Heart right ventricle (tissue), 16 donors: ENCODE data around the gene HACD1. TPM values are rescaled to one million over a fixed set of nuclear protein-coding genes. Genes with fewer than 3 reads are reported as not detected.

Experiments
- ATAC-seq, 8 donors: fragments of 200-7000 bp; cut with Tn5 transposase; one replicate each; pipeline ENCODE4 v1.9.1; 2020; ENCODE audit warnings: mild to moderate bottlenecking in 8 of 8, moderate library complexity in 8 of 8, moderate number of reproducible peaks in 1 of 8
- DNase-seq, 2 donors: peaks; one replicate each; pipeline ENCODE4 v3.0.0-alpha.2; 2020
- H3K27ac ChIP-seq, 10 donors: fragments of 200-600 bp; sonication (generic) in 2 of 10; one replicate each; pipeline versions ENCODE4 v1.5.0 to v1.8.0; 2020 to 2022; ENCODE audit warnings: mild to moderate bottlenecking in 3 of 10
- H3K27me3 ChIP-seq, 7 donors: fragments of 200-600 bp; one replicate each; pipeline ENCODE4 v1.8.0; 2021 to 2022; ENCODE audit warnings: mild to moderate bottlenecking in 2 of 7
- H3K36me3 ChIP-seq, 9 donors: fragments of 200-600 bp; sonication (generic) in 1 of 9; one replicate each; pipeline versions ENCODE4 v1.5.0 to v1.8.0; 2020 to 2022; ENCODE audit warnings: mild to moderate bottlenecking in 2 of 9
- H3K4me1 ChIP-seq, 9 donors: fragments of 200-600 bp; sonication (generic) in 1 of 9; one replicate each; pipeline versions ENCODE4 v1.5.0 to v1.8.0; 2020 to 2022; ENCODE audit warnings: mild to moderate bottlenecking in 4 of 9
- H3K4me3 ChIP-seq, 10 donors: fragments of 200-600 bp; sonication (generic) in 2 of 10; one replicate each; pipeline versions ENCODE4 v1.5.0 to v1.8.0; 2020 to 2022; ENCODE audit warnings: mild to moderate bottlenecking in 7 of 10, moderate library complexity in 2 of 10
- H3K9me3 ChIP-seq, 11 donors: fragments of 200-600 bp in 10 of 11; sonication (generic) in 2 of 11; one replicate each; pipeline versions ENCODE4 v1.5.0 to v1.8.0; 2013 to 2022; ENCODE audit warnings: mild to moderate bottlenecking in 2 of 11, control low read depth in 1 of 11, moderate library complexity in 1 of 11
- CTCF ChIP-seq, 9 donors: fragments of 200-600 bp; sonication (generic) in 2 of 9; IDR thresholded peaks; one replicate each; pipeline versions ENCODE4 v1.5.0 to v1.8.0; 2021 to 2022; ENCODE audit warnings: antibody characterized with exemption in 9 of 9, mild to moderate bottlenecking in 5 of 9, moderate library complexity in 1 of 9
- WGBS, 2 donors: extraction: QIAGEN DNeasy Blood & Tissue Kit; methylation state at CpG; one replicate each; pipeline ENCODE4 v1.1.7; 2013; ENCODE audit warnings: inconsistent platforms in 1 of 2; 5-methylcytosine and 5-hydroxymethylcytosine counted together
- intact Hi-C, 10 donors: fragments of 100-400 bp; cut with DNase I; formaldehyde crosslinking; loops; one replicate each; pipeline versions ENCODE4 v1.11.1 to v1.14.2; 2022
- long read RNA-seq, 3 donors: library from polyadenylated mRNA; unstranded; transcript quantifications; one replicate each; pipeline ENCODE4 v2.0.0, GENCODE V29; 2020 to 2021
- polyA plus RNA-seq, 2 donors: library from polyadenylated mRNA; stranded (reverse); fragments of 200-250 nt; gene quantifications; one replicate each; pipeline ENCODE4 v1.2.3, GENCODE V29; 2013
- total RNA-seq, 10 donors: library from RNA; stranded (reverse); fragmentation: NEBNext Ultra II Directional in 3 of 10; extraction: Animal tissue kit (Norgen Biotek cat#: 25700) in 3 of 10; gene quantifications; one replicate each; pipeline versions ENCODE4 v1.2.1 to v1.2.4, GENCODE V29; 2021 to 2023
- donor health status: Arrhythmogenic right ventricular cardiomyopathy.
- donor health status: ischemic (EF 13 %, LVEDD 7.1; RV severe dilation, severe dysfunction).
- donor health status: healthy with polysubstance abuse.
- donor health status: DM: no; HTN: yes; CAD: no.
- donor health status: DM: no; HTN: no; CAD: no.
- donor health status: ischemic (EF 25% LVEDD 6.9; RV normal size, moderate dysfunction).
- donor health status: ischemic (EF 25% LVEDD 5.7; RV mildly dilated, moderate dysfunction).
- donor health status: healthy.
- donor health status: DM: yes; HTN: yes; CAD: no.
- donor health status: Ischemic cardiomyopathy.
- donor health status: ischemic (EF 35%, LVEDD 5.7; RV mildly dilated, moderate dysfunction).
- donor health status: nonischemic (EF 11% LVEDD 7.7; RV severe dilation, severe dysfunction).
- donor health status: DM: yes; HTN: yes; CAD: no.
- donor health status: PGD.
- donor health status: ischemic (EF 29% LVEDD 5.4; RV normal size, mild dysfunction).
- donor health status: nonischemic (EF 23%, LVEDD 6.1; RV moderate dilation, normal function).

Gene HACD1
- 100 to 1,000 TPM; 133 to 227 (median 170) TPM for total RNA-seq
- polyA plus RNA-seq = 100 to 1,000 TPM; 109 to 242 TPM
- long read RNA-seq, donor 1, partial matches to known transcripts = 3 of 21 reads
- long read RNA-seq, donor 1, other reads (novel, unspliced or antisense) = 11 of 21 reads
- long read RNA-seq, donor 2, transcript HACD1-201 (2 exons, 773 nt) = major isoform, 5 of 26 reads
- long read RNA-seq, donor 2, partial matches to known transcripts = 8 of 26 reads
- long read RNA-seq, donor 2, other reads (novel, unspliced or antisense) = 10 of 26 reads
- long read RNA-seq, donor 3, partial matches to known transcripts = 1 of 20 reads
- long read RNA-seq, donor 3, other reads (novel, unspliced or antisense) = 14 of 20 reads

- intact Hi-C loops = no loop called here
- ATAC-seq = peak; percentile 80 to 92 (median 86)
- Histone ChIP-seq H3K27ac (peak within 1 kb of the TSS; percentile 83 to 98 (median 96)), H3K4me1 (peaks cover 0 to 28% (median 6%) of the 10 kb centered on the region in 9 donors), H3K36me3 (peaks cover 0 to 14% (median 0%) of the 10 kb centered on the region in 9 donors), H3K27me3 (peaks cover 0 to 21% (median 0%) of the 10 kb centered on the region in 7 donors), H3K9me3 (no peaks in the 10 kb centered on the region), H3K4me3 (peak within 1 kb of the TSS; percentile 58 to 92 (median 84))
- TF ChIP-seq CTCF (IDR thresholded peaks at IDR 0.05) = peak in 5 of 9 donors; percentile 10 to 51 (median 40)
- peak; percentile 68 to 73 for DNase-seq
- WGBS, 2 donors = 0% methylated on average over 84 to 92 of the region's 92 CpGs
Measured at GRCh38 chr10:17617031-17617911, at the start of gene HACD1. HACD1 (minus strand) TSS chr10:17617374; CDS start chr10:17617339, 35 bp downstream.

- ATAC-seq = peak in 7 of 8 donors; percentile 56 to 82 (median 72)
- TF ChIP-seq CTCF (IDR thresholded peaks at IDR 0.05) = no peak
- Histone ChIP-seq H3K4me3 (peak overlapping the region in 1 of 10 donors; percentile 14), H3K27ac (peak overlapping the region in 8 of 10 donors; percentile 27 to 78 (median 64)), H3K36me3 (peaks cover 0 to 25% (median 0%) of the 10 kb centered on the region in 9 donors), H3K27me3 (no peaks in the 10 kb centered on the region), H3K9me3 (no peaks in the 10 kb centered on the region), H3K4me1 (peaks cover 0 to 61% (median 39%) of the 10 kb centered on the region in 9 donors)
- WGBS, 2 donors = 50 to 52% methylated on average over 4 of the region's 4 CpGs
- peak in 1 of 2 donors; percentile 27 for DNase-seq
- intact Hi-C loops = loop anchor here in 1 of 10 donors (2.0 kb wide), 1 partner anchor 21 kb away; the partner anchor contains the start of gene STAM
Measured at GRCh38 chr10:17665747-17666146, 48.6 kb upstream of the HACD1 start.

GRCh38 chr10:17663450-17663849, 46.3 kb upstream of the HACD1 start:
- no peak for TF ChIP-seq CTCF (IDR thresholded peaks at IDR 0.05)
- H3K9me3 ChIP-seq = peaks cover 0 to 3% (median 0%) of the 10 kb centered on the region in 11 donors
- H3K27me3 ChIP-seq = no peaks in the 10 kb centered on the region
- peaks cover 0 to 50% (median 28%) of the 10 kb centered on the region in 9 donors for H3K4me1 ChIP-seq
- intact Hi-C loops = no loop called here
- H3K27ac ChIP-seq = peak overlapping the region in 2 of 10 donors; percentile 7 to 16
- H3K36me3 ChIP-seq = peaks cover 0 to 31% (median 0%) of the 10 kb centered on the region in 9 donors
- no peak for ATAC-seq
- WGBS, 2 donors = 81 to 95% methylated on average over 1 of the region's 1 CpG
- DNase-seq = no peak
- no peak overlapping the region for H3K4me3 ChIP-seq
